HG03378 (cell line): ENCODE measurements around the gene TRMT5.

Experiments
- ATAC-seq: cut with Tn5 transposase; IDR thresholded peaks from one replicate; pipeline ENCODE4 v1.9.1; 2021; ENCODE audit warnings: mild to moderate bottlenecking, moderate library complexity; ENCODE audit not compliant: unreplicated experiment

TRMT5 gene

GRCh38 chr14:60964904-60965303, 16.0 kb downstream of the TRMT5 start:
- ATAC-seq = no peak

DNA sequence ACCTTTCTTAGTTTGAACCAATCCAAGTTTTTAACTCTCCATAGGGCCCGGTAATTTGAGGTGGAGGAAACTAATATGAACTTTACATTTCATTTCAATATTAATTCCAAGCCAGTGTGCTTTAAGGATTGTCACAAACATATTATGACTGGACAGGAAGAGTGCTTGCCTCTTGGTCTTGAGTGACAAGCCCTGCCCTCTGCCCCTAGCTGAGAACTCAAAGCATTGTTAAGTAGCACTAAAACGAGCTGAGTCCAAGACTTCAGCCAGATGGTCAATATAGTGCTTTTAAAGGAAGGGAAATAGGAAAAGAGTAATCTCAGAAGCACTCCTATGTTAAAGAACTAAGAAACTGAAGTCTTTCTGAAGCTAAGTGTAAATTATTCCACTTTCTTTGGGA, 17.1 kb downstream of the TRMT5 start:
- ATAC-seq = no peak

- no peak for ATAC-seq
Observed at GRCh38 chr14:60958146-60958545, 22.7 kb downstream of the TRMT5 start.

DNA sequence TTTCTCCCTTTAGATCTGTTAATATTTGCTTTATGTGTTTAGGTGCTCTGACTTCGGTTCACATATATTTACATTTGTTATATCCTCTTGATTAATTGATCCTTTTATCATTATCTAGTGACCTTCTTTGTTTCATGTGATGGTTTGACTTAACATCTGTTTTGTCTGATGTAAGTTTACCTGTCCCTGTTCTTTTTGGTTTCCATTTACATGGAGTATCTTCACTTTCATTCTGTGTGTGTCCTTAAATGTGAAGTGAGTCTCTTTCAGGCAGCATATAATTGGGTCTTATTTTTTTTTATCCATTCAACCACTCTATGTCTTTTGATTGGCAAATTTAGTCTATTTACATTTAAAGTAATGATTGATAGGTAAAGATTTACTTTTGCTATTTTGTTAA, 24.2 kb downstream of the TRMT5 start:
- ATAC-seq = no peak

DNA sequence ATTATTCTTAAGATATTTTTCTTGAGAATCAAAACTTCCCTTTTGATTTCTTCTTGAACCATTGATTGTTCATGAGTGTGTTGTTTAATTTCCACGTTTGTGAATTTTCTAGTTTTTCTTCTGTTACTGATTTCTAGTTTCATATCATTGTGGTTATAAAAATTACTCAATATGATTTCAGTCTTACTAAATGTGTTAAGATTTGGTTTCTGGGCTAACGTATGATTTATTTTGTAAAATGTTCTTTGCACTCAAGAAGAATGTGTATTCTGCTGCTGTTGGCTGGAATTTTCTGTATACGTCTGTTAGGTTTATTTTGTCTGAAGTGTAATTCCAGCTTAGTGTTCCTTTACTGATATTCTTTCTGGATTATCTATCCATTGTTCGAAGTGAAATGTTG, 24.7 kb downstream of the TRMT5 start:
- no peak for ATAC-seq

- no peak for ATAC-seq
Observed at GRCh38 chr14:60951776-60952435, 29.0 kb downstream of the TRMT5 start.

DNA sequence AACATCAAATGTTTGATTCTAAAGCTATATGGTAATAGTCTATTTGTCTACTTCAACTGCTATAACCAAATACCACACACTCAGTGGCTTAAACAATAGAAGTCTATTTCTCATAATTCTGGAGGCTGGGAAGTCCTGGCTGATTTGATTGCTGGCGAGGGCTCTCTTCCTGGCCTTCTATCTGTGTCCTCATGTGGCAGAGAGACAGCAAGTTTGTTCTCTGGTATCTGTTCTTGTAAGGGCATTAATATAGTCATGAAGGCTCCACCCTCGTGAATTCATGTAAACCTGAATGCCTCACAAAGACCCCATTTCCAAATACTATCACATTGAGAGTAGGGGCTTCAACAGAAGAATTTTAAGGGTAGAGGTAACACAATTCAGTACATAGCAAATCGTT, 34.1 kb downstream of the TRMT5 start:
- no peak for ATAC-seq

- ATAC-seq = no peak
Observed at GRCh38 chr14:60945984-60946383, 34.9 kb downstream of the TRMT5 start.

GRCh38 chr14:60944204-60944603, 36.7 kb downstream of the TRMT5 start:
- ATAC-seq = no peak

- ATAC-seq = no peak
Observed at GRCh38 chr14:60943637-60944032, 37.2 kb downstream of the TRMT5 start.

- ATAC-seq = no peak
Observed at GRCh38 chr14:60935319-60935718, 45.6 kb downstream of the TRMT5 start.

GRCh38 chr14:60933920-60934655, 46.8 kb downstream of the TRMT5 start:
- ATAC-seq = no peak

- no peak for ATAC-seq
Observed at GRCh38 chr14:60931218-60931617, 49.7 kb downstream of the TRMT5 start.

DNA sequence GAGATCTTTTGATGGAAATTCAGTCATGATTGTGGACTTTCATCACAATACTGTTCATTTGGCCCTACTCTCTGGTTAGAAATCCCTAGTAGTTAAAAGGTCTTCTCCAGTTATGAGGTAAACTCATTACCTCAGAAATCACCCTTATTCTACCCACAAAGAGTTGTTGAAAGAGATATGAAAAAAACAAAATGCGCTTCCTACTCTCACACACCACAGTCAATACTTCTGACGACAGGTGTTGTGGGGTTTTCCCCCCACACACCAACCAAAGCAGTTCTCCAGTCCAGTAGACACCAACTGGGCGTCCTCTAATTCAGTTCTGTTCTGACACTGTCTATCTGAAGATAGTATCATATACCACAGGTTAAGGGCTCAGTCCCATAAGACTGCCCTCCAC, 54.9 kb downstream of the TRMT5 start:
- ATAC-seq = peak; percentile 81

GRCh38 chr14:60925286-60925685, 55.6 kb downstream of the TRMT5 start:
- ATAC-seq = no peak

DNA sequence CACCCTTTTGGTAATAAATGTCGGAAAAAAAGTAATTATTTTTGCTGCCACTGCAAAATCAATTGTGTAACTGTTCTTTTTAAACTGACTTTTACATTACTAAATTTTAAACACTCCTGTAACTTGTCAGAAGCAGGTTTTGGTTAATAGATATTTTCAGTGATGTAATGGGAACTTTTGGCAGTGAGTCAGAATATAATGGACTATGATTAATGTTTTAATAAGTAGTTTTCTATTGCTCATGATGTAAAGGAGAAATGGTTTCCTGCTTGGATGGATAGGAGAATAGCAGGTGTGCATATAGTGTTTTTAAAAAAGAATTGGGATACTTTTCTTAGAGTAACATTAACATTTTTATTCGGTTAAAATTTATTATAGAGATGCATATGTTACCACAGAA, 58.8 kb downstream of the TRMT5 start:
- no peak for ATAC-seq
